KOPT-K1 (cell line): Measurements from ENCODE around the gene FYN.
"Not testable (repeated sequence)": the region's sequence is repeated elsewhere in the genome, so short reads cannot be mapped to it uniquely, and the experiment has no call there.

Experiments
- H3K27ac ChIP-seq: fragments of 200-600 bp; sonication (generic); 2 replicates; pipeline ENCODE4 v1.5.1; 2016; ENCODE audit warnings: antibody characterized with exemption, mild to moderate bottlenecking, low read depth, low read length; ENCODE audit not compliant: poor library complexity, severe bottlenecking
- H3K36me3 ChIP-seq: fragments of 200-600 bp; sonication (generic); 2 replicates; pipeline ENCODE4 v1.5.1; 2017; ENCODE audit warnings: antibody characterized with exemption, mild to moderate bottlenecking, low read length, moderate library complexity; ENCODE audit not compliant: insufficient read depth
- H3K9me3 ChIP-seq: fragments of 200-600 bp; sonication (generic); 2 replicates; pipeline ENCODE4 v1.5.1; 2017; ENCODE audit warnings: antibody characterized with exemption, low read length, mild to moderate bottlenecking; ENCODE audit not compliant: insufficient read depth, poor library complexity, severe bottlenecking

Gene FYN

GRCh38 chr6:111892431-111892830 lies 19.2 kb upstream of the FYN start:
- Histone ChIP-seq H3K36me3 (no peaks in the 10 kb centered on the region), H3K9me3 (no peaks in the 10 kb centered on the region), H3K27ac (no peak overlapping the region)

- Histone ChIP-seq H3K9me3 (no peaks in the 10 kb centered on the region), H3K27ac (no peak overlapping the region), H3K36me3 (no peaks in the 10 kb centered on the region)
These were observed 17.7 kb upstream of the FYN start for GRCh38 chr6:111890988-111891387.

- Histone ChIP-seq H3K27ac (no peak overlapping the region), H3K36me3 (no peaks in the 10 kb centered on the region), H3K9me3 (no peaks in the 10 kb centered on the region)
These were observed 15.9 kb upstream of the FYN start for GRCh38 chr6:111888928-111889695.

- H3K36me3 ChIP-seq, H3K9me3 ChIP-seq, H3K27ac ChIP-seq: not testable (repeated sequence)
These were observed 13.5 kb upstream of the FYN start for GRCh38 chr6:111886793-111887192.

- H3K9me3 ChIP-seq, result no peaks in the 10 kb centered on the region
These were observed 12.2 kb upstream of the FYN start for GRCh38 chr6:111885373-111886027.

GRCh38 chr6:111884068-111884467 lies 10.8 kb upstream of the FYN start:
- H3K27ac ChIP-seq, result no peak overlapping the region
- no peaks in the 10 kb centered on the region for H3K36me3 ChIP-seq
- H3K9me3 ChIP-seq, result no peaks in the 10 kb centered on the region

More at GRCh38 chr6:111885373-111886027, 12.2 kb upstream of the FYN start:
- Histone ChIP-seq H3K27ac (no peak overlapping the region), H3K36me3 (no peaks in the 10 kb centered on the region)

GRCh38 chr6:111880181-111880888 lies 7.1 kb upstream of the FYN start:
- no peaks in the 10 kb centered on the region for H3K9me3 ChIP-seq
- H3K27ac ChIP-seq, result no peak overlapping the region
- H3K36me3 ChIP-seq, result no peaks in the 10 kb centered on the region

- Histone ChIP-seq H3K27ac (no peak overlapping the region), H3K36me3 (no peaks in the 10 kb centered on the region), H3K9me3 (no peaks in the 10 kb centered on the region)
These were observed 2.5 kb upstream of the FYN start for GRCh38 chr6:111875741-111876140.

- peak overlapping the region; percentile 95 for H3K27ac ChIP-seq
- no peaks in the 10 kb centered on the region for H3K36me3 ChIP-seq
- H3K9me3 ChIP-seq, result no peaks in the 10 kb centered on the region
These were observed 768 bp upstream of the FYN start for GRCh38 chr6:111874025-111874415.

GRCh38 chr6:111872401-111873177 lies 663 bp downstream of the FYN start:
- peak overlapping the region; percentile 95 for H3K27ac ChIP-seq
- H3K9me3 ChIP-seq, result no peaks in the 10 kb centered on the region
- no peaks in the 10 kb centered on the region for H3K36me3 ChIP-seq

- peak overlapping the region; percentile 95 for H3K27ac ChIP-seq
- no peaks in the 10 kb centered on the region for H3K9me3 ChIP-seq
- H3K36me3 ChIP-seq, result no peaks in the 10 kb centered on the region
These were observed 1.4 kb downstream of the FYN start for GRCh38 chr6:111871725-111872400.

GRCh38 chr6:111871207-111871606 lies 2.0 kb downstream of the FYN start:
- H3K36me3 ChIP-seq, result no peaks in the 10 kb centered on the region
- peak overlapping the region; percentile 95 for H3K27ac ChIP-seq
- no peaks in the 10 kb centered on the region for H3K9me3 ChIP-seq

- Histone ChIP-seq H3K36me3 (no peaks in the 10 kb centered on the region), H3K27ac (peak overlapping the region; percentile 95), H3K9me3 (no peaks in the 10 kb centered on the region)
These were observed 2.5 kb downstream of the FYN start for GRCh38 chr6:111870742-111871064.

GRCh38 chr6:111870051-111870741 lies 3.1 kb downstream of the FYN start:
- no peaks in the 10 kb centered on the region for H3K36me3 ChIP-seq
- H3K27ac ChIP-seq, result peak overlapping the region; percentile 95

More at GRCh38 chr6:111870051-111870741, 3.1 kb downstream of the FYN start:
- H3K9me3 ChIP-seq, result no peaks in the 10 kb centered on the region
